GM23338 (cell line): Measurements from ENCODE around the gene MAST4. TPM values are rescaled to one million over a fixed set of nuclear protein-coding genes. Genes with fewer than 3 reads are reported as not detected.

Experiments used
- ATAC-seq: fragments of 200-7000 bp; cut with Tn5 transposase; 3 replicates; pipeline ENCODE4 v1.9.1; 2020
- DNase-seq: peaks from one replicate; pipeline ENCODE4 v3.0.0-alpha.2; 2015; ENCODE audit warnings: low spot score
- H2AFZ ChIP-seq: fragments of 200-600 bp; sonication (generic); 2 replicates; pipeline ENCODE4 v1.8.0; 2016; ENCODE audit warnings: antibody characterized with exemption, mild to moderate bottlenecking, moderate library complexity
- H3F3A ChIP-seq: fragments of 200-600 bp; sonication (generic); replicated peaks from 2 replicates; pipeline ENCODE4 v1.8.0; 2017; ENCODE audit warnings: antibody characterized with exemption, mixed run types, low read depth
- H3K27ac ChIP-seq: fragments of 200-600 bp; sonication (generic); 2 replicates; pipeline ENCODE4 v1.6.1; 2016; ENCODE audit warnings: low read depth
- H3K27me3 ChIP-seq: fragments of 200-600 bp; sonication (generic); 2 replicates; pipeline ENCODE4 v1.8.0; 2016; ENCODE audit warnings: mild to moderate bottlenecking, mixed run types, moderate library complexity; ENCODE audit not compliant: insufficient read depth
- H3K36me3 ChIP-seq: fragments of 200-600 bp; sonication (generic); 2 replicates; pipeline ENCODE4 v1.8.0; 2016; ENCODE audit warnings: mild to moderate bottlenecking; ENCODE audit not compliant: insufficient read depth
- H3K4me1 ChIP-seq: fragments of 200-600 bp; sonication (generic); 2 replicates; pipeline ENCODE4 v1.8.0; 2016; ENCODE audit warnings: mild to moderate bottlenecking, moderate library complexity; ENCODE audit not compliant: insufficient read depth
- H3K4me2 ChIP-seq: fragments of 200-600 bp; sonication (generic); 2 replicates; pipeline ENCODE4 v1.7.1; 2017; ENCODE audit warnings: mixed run types
- H3K4me3 ChIP-seq: fragments of 200-600 bp; sonication (generic); 2 replicates; pipeline ENCODE4 v1.6.1; 2016; ENCODE audit warnings: mixed run types
- H3K79me2 ChIP-seq: fragments of 200-600 bp; sonication (generic); replicated peaks from 2 replicates; pipeline ENCODE4 v1.8.0; 2017; ENCODE audit warnings: mild to moderate bottlenecking; ENCODE audit not compliant: insufficient read depth
- H3K9me2 ChIP-seq: fragments of 200-600 bp; sonication (generic); 2 replicates; pipeline ENCODE4 v1.8.0; 2017; ENCODE audit not compliant: insufficient read depth
- H4K20me1 ChIP-seq: fragments of 200-600 bp; sonication (generic); replicated peaks from 2 replicates; pipeline ENCODE4 v1.8.0; 2017; ENCODE audit warnings: mild to moderate bottlenecking; ENCODE audit not compliant: insufficient read depth
- H3K27ac Mint-ChIP-seq: 2 replicates; pipeline ENCODE4 v1.8.0; 2020; ENCODE audit warnings: inconsistent platforms, mild to moderate bottlenecking, moderate library complexity, mixed read lengths
- H3K27me3 Mint-ChIP-seq: 3 replicates; pipeline ENCODE4 v1.8.0; 2022; ENCODE audit warnings: low read depth, mild to moderate bottlenecking, moderate library complexity, mixed read lengths, inconsistent platforms; ENCODE audit not compliant: insufficient read depth, poor library complexity
- H3K36me3 Mint-ChIP-seq: 3 replicates; pipeline ENCODE4 v1.8.0; 2021; ENCODE audit warnings: low read depth, mild to moderate bottlenecking, inconsistent platforms, moderate library complexity, mixed read lengths
- H3K4me1 Mint-ChIP-seq: 3 replicates; pipeline ENCODE4 v1.8.0; 2020; ENCODE audit warnings: mild to moderate bottlenecking, inconsistent platforms, mixed read lengths
- H3K4me3 Mint-ChIP-seq: 3 replicates; pipeline ENCODE4 v1.8.0; 2021; ENCODE audit warnings: moderate library complexity, mild to moderate bottlenecking, inconsistent platforms, mixed read lengths
- H3K9me3 Mint-ChIP-seq: 3 replicates; pipeline ENCODE4 v1.8.0; 2020; ENCODE audit warnings: moderate library complexity, mild to moderate bottlenecking, inconsistent platforms, mixed read lengths
- CREB1 ChIP-seq: fragments of 250-450 bp; sonication (Bioruptor Pico); IDR thresholded peaks from 2 replicates; pipeline ENCODE4 v1.5.0; 2020; ENCODE audit warnings: low read depth, mild to moderate bottlenecking, moderate library complexity
- ETS1 ChIP-seq: IDR thresholded peaks from 2 replicates; pipeline ENCODE4 v1.6.1; 2016; ENCODE audit warnings: antibody characterized with exemption
- EZH2 ChIP-seq: fragments of 200-600 bp; sonication (generic); IDR thresholded peaks from one replicate; pipeline ENCODE4 v1.8.0; 2017; ENCODE audit warnings: antibody characterized with exemption, mild to moderate bottlenecking, low read depth; ENCODE audit not compliant: unreplicated experiment
- EZH2phosphoT487 ChIP-seq: fragments of 200-600 bp; sonication (generic); IDR thresholded peaks from one replicate; pipeline ENCODE4 v1.8.1; 2018; ENCODE audit warnings: antibody characterized with exemption; ENCODE audit not compliant: unreplicated experiment
- JUNB ChIP-seq: IDR thresholded peaks from one replicate; pipeline ENCODE4 v1.6.1; 2016; ENCODE audit warnings: antibody characterized with exemption; ENCODE audit not compliant: unreplicated experiment
- NANOG ChIP-seq: IDR thresholded peaks from 2 replicates; pipeline ENCODE4 v1.6.1; 2016; ENCODE audit warnings: antibody characterized with exemption, borderline replicate concordance
- POLR2AphosphoS5 ChIP-seq: IDR thresholded peaks from 2 replicates; pipeline ENCODE4 v1.6.1; 2016; ENCODE audit warnings: antibody characterized with exemption, low read depth
- REST ChIP-seq: IDR thresholded peaks from one replicate; pipeline ENCODE4 v1.6.1; 2018; ENCODE audit warnings: antibody characterized with exemption; ENCODE audit not compliant: unreplicated experiment
- STAT1 ChIP-seq: IDR thresholded peaks from one replicate; pipeline ENCODE4 v1.6.1; 2016; ENCODE audit warnings: antibody characterized with exemption; ENCODE audit not compliant: unreplicated experiment
- ZNF114 ChIP-seq: fragments of 250-450 bp; sonication (Bioruptor Pico); IDR thresholded peaks from 2 replicates; pipeline ENCODE4 v1.5.0; 2020; ENCODE audit warnings: mild to moderate bottlenecking, moderate library complexity
- ZNF331 ChIP-seq: fragments of 250-450 bp; sonication (Bioruptor Pico); IDR thresholded peaks from 2 replicates; pipeline ENCODE4 v1.5.0; 2020; ENCODE audit warnings: low read depth, mild to moderate bottlenecking, moderate library complexity
- ZNF462 ChIP-seq: fragments of 250-450 bp; sonication (Bioruptor Pico); IDR thresholded peaks from 2 replicates; pipeline ENCODE4 v1.5.0; 2020; ENCODE audit warnings: mild to moderate bottlenecking, moderate library complexity
- polyA plus RNA-seq: library from polyadenylated mRNA; unstranded; fragments of >200 nt; fragmentation: Nextera tagmentation; extraction: Ambion mirVana; gene quantifications from 2 replicates; pipeline ENCODE4 v1.2.1, GENCODE V29; 2016
- total RNA-seq: library from RNA; depleted of rRNA; stranded (reverse); fragments of >200 nt; shearing (Covaris generic); gene quantifications from 2 replicates; pipeline ENCODE4 v1.2.3, GENCODE V29; 2014

The MAST4 gene
- total and polyA plus RNA-seq, 2 experiments from 2014 or later, result 3.6 to 8.5 TPM

- TF ChIP-seq REST, result no peak
- TF ChIP-seq EZH2, result no peak
- no peak for TF ChIP-seq ZNF114 (CRISPR knock-in tag)
- TF ChIP-seq EZH2phosphoT487, result no peak
- TF ChIP-seq NANOG, result no peak
- no peak for TF ChIP-seq JUNB
- no peak for TF ChIP-seq STAT1
These were observed 385.8 kb downstream of the MAST4 start (continued) for GRCh38 chr5:66982056-66982387.

GRCh38 chr5:66982470-66982869 is 386.3 kb downstream of the MAST4 start:
- no peaks in the 10 kb centered on the region for H3K27me3 ChIP-seq
- no peak for TF ChIP-seq EZH2
- TF ChIP-seq ZNF462 (CRISPR knock-in tag), result no peak
- no peak for TF ChIP-seq POLR2AphosphoS5
- no peak for TF ChIP-seq ZNF331
- no peak for TF ChIP-seq ETS1
- TF ChIP-seq CREB1 (CRISPR knock-in tag), result no peak
- TF ChIP-seq EZH2phosphoT487, result no peak
- no peaks in the 10 kb centered on the region for H3K9me2 ChIP-seq
- H3K4me1 Mint-ChIP-seq, result peaks cover 33% of the 10 kb centered on the region
- H3K4me2 ChIP-seq, result no peak overlapping the region
- H2AFZ ChIP-seq, result no peak overlapping the region
- no peak overlapping the region for H3K27ac ChIP-seq
- no peaks in the 10 kb centered on the region for H4K20me1 ChIP-seq
- ATAC-seq (no peak), DNase-seq (no peak)
- no peak overlapping the region for H3K4me3 Mint-ChIP-seq
- H3K79me2 ChIP-seq, result no peaks in the 10 kb centered on the region
- H3K9me3 Mint-ChIP-seq, result no peaks in the 10 kb centered on the region
- H3K4me1 ChIP-seq, result 0 out of 2 replicates have a peak, but pooled peaks cover 10% of the 10 kb centered on the region
- no peaks in the 10 kb centered on the region for H3F3A ChIP-seq
- H3K27ac Mint-ChIP-seq, result no peak overlapping the region
- H3K4me3 ChIP-seq, result no peak overlapping the region
- no peaks in the 10 kb centered on the region for H3K36me3 ChIP-seq
- no peaks in the 10 kb centered on the region for H3K27me3 Mint-ChIP-seq
- H3K36me3 Mint-ChIP-seq, result no peaks in the 10 kb centered on the region
